GM21526 (cell line): ENCODE measurements around the gene IL12RB1.

Experiments
- ATAC-seq: cut with Tn5 transposase; IDR thresholded peaks from one replicate; pipeline ENCODE4 v1.9.1; 2021; ENCODE audit warnings: moderate library complexity; ENCODE audit not compliant: unreplicated experiment, low FRiP score

IL12RB1 gene

DNA sequence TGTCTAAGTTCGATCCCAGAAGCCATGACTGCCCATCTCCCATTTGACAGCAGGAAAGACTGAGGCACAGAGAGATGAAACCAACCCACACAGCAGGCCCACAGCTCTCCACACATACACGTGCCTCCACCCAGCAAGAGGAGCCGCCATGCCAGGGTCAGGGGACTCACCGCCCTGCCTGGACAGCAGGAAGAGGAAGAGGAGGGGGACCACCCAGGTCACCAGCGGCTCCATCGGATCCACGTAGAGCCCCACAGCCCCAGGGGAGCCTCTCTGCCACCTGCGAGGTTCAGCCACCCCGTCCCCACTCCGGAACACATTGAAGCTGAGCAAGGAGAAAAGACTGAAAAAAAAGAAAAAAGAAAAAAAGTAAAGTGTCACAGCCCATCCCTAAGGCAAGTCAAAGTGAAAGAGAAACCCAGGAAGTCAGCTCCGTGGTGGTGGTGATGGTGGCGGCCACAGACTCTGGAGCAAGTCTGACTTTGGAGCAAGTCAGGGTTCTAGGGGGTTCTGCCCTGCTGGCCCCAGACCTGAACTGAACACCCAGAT is at the start of gene IL12RB1:
Gene IL12RB1 (minus strand): TSS at position 345 of the 549 bp plus-strand sequence. CDS start 111 bp downstream, at position 234.
- no peak for ATAC-seq

DNA sequence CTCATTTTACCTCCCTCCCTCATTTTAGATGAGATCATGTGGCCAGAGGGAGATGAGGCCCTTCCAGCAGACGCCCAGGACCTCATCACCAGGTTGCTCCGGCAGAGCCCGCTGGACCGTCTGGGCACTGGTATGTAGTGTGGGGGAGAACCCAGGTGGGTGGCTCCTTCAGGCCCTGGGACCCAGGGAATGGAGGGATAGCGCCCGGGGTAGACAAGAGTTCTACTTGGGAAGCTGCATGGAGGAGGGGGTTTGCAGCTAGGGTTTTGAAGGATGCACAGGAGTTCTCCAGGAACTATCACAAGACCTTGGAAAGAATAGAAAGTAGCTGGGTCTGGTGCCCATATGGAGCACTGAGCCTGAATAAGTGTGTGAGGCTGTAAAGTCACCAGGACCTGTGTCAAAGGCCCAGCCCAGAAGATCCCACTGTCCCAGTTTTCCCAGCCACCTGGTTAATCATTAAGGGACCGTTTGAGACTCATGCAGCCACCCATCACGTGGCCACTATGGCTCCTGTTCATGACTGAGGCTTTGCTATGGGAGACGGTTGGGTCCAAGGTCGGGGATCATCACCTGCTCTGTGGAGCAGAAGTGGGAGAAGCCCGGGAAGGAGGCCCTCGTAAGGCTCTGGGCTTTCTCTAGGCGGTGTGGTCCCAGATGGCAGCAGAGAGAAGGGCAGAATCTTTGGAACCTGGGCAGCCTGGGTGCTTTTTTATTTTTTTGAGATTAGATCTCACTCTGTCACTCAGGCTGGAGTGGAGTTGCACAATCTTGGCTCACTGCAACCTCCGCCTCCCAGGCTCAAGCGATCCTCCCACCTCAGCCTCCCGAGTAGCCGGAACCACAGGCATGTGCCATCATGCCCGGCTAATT is 49.2 kb upstream of the IL12RB1 start:
- ATAC-seq, result no peak

DNA sequence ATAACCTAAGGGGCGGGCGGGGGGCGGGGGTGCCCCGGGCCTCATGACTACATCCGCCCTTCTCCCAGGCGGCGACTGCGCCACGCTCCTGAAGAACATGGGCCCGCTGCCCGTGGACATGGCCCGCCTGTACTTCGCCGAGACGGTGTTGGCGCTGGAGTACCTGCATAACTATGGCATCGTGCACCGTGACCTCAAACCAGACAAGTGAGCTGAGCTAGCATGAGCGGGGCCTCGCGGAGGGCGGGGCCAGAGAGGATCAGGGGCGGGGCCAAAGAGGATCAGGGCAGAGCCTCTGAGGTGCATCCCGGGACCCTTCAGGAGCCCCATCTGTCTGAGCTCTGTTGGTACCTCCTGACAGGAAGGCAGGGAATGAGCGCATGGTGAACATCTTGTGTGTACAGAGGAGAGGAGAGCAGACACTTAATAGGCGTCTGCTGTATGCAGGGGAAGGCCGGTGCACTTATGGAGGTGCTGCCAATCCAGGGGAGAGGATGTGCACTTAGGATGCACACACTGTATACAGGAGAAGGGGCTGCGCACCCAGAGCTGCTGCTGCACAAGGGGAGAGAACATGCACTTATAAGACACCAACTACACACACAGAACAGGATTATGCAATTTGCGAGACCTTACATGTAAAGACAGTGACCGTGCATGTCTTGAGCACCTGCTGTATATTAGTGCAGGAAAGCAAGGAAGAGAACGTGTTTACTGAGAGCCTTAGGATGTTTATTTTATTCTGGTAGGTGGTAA is 45.3 kb upstream of the IL12RB1 start:
- ATAC-seq, result no peak

DNA sequence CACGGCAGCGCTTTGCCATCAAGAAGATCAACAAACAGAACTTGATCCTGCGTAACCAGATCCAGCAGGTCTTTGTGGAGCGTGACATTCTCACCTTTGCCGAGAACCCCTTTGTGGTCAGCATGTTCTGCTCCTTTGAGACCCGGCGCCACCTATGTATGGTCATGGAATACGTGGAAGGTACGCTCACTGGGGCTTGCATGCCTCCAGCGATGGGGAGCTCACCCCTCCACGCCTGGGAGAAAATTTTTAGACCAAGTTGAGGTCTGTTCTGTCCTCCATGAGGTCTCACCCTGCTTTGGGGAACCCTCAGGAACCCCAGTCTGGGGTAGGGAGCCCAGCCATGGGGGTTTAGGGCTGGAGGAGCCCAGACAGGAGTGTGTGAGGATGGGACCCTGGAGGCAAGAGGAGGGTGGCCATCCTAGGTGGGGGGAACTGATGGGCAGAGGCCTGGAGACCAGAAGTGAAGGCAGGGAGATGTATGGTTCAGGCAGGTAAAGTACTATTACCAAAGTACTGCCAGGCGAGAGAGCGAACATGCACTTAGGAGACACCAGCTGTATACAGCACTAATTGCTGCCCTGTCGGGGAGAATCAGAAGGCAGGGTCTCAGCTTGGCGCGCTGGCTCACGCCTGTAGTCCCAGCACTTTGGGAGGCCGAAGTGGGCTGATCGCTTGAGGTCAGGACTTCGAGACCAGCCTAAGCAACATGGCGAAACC is 43.9 kb upstream of the IL12RB1 start:
- no peak for ATAC-seq

DNA sequence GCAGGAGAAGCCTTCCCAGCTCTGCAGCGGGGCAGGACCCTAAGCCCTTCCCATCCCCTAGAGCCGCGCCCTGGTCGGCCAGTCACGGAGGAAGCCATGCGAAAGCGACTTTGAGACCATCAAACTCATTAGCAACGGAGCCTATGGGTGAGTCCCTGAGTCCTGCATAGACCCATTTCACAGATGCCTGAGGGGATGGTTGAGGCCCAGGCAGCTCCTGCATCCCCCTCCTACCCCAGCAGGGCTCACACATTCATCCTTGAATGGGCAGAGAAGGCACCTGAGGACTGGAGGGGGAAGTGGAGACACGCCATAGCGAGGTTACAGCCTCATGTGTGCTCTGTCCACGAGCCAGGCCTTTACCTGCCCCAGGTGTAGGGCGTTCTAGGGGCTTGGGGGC is 42.1 kb upstream of the IL12RB1 start:
- ATAC-seq, result no peak

DNA sequence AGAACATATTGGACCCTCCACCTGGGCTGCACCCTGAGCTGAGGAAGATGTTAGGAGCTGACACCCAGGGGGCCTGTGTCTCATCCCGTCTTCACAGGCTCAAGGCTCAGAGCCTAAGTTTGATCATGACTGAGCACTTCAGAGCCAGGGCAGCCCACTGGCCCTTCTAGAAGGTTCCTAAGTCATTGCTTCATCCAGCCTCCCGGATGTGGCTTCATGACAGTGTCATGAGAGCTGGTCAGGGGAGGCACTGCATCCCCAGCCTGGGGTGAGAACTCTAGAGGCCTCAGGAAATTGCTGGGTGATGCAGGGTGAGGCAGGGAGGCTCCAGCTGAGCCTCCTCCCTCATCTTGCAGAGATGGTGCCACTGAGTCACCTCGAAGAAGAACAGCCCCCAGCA is 41.3 kb upstream of the IL12RB1 start:
- no peak for ATAC-seq

DNA sequence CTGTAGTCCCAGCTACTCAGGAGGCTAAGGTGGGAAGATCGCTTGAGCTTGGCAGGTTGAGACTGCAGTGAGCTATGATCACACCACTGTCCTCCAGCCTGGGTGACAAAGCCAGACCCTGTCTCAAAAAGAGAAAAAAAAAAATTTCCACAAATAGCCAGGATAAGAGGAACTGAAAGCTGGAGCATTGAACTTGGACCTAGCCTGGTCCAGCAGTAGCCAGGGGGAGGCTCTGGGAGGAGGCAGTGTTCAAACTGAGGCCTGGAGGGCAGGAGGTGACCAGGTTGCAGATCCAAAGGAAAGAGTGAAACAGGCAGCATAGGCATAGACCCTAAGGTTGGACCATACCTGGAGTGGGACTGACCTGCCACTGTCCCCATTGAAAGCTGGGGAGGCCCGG is 39.4 kb upstream of the IL12RB1 start:
- ATAC-seq, result no peak

DNA sequence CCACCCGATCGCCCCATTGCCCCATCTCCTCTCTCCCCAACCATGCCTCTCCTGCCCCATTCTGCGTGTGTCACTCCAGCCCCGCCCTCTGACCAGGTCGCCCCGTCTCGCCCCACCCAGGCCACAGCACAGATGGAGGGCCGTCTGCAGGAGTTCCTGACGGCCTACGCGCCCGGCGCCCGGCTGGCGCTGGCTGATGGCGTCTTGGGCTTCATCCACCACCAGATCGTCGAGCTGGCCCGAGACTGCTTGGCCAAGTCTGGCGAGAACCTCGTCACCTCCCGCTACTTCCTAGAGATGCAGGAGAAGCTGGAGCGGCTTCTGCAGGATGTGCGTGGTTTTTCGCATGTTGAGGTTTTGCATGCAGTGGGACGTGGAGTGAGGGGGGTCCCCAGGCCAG is 37.1 kb upstream of the IL12RB1 start:
- no peak for ATAC-seq

DNA sequence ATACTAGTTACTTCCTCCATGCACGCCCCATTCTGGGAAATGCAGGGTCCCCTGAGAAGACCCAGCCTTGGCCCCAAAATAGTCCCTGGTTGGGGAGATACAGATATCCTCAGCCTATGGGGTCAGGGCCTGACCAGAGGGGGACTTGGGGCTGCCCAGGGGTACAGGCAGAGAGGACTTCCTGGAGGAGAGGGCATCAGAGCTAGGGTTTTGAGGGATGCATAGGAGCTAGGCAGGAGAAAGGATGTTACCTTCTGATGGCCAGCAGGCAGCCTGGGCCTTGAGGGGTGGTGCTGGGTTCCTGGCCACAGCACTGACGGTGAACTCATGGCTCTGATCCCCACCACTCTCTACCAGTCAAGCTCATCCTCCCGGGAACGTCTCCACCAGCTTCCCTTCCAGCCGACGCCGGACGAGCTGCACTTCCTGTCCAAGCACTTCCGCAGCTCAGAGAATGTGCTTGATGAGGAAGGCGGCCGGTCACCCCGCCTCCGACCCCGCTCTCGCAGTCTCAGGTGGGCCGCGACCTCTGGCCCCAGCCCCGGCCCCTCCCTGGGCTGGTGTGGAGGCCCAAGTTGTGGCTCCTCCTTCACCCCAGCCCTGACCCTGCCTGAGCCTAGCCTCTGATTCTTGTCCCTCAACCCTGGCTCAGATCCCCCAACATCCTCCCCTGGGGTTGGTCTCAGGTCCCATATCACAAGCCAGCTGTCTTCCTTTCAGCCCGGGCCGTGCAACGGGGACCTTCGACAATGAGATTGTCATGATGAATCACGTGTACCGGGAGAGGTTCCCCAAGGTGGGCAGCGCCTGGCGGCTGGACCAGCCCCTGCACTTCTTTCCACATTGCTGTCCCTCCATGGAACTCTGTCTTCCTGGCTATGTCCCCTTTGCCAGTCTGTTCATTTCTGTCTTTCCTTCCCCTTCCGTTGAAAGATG is 36.4 kb upstream of the IL12RB1 start:
- no peak for ATAC-seq

DNA sequence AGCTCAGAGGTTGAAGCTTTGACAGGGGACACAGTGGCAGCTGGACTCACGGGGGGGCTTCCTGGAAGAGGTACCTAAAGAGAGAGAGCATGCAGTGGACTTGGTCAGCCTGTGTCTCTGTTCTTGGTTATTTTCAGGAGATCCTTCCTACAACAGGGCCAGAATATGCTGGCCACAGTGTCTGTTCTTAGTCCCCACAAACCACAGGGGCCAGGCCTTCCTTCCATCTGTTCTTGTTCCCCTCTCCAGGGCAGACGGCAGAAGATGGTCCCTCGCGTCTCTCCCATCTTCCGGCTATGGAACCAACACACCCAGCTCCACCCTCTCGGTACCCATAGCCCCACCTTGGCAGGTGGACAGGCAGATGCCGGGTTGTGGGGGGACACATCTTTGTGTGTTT is 35.7 kb upstream of the IL12RB1 start:
- no peak for ATAC-seq

DNA sequence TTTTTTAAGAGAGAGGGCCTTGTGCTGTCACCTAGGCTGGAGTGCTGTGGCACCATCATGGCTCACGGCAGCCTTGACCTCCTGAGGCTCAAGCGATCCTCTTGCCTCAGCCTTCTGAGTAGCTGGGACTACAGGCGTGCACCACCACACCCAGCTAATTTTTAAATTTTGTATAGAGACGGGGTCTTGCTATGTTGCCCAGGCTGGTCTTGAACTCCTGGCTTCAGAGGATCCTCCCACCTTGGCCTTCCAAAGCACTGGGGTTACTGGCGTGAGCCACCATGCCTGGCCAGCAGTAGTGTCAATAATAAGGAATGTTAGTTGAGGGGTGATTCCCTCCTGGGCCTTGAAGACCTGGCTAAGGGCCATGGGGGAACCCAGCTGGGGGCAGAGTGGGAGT is 34.4 kb upstream of the IL12RB1 start:
- ATAC-seq, result no peak

DNA sequence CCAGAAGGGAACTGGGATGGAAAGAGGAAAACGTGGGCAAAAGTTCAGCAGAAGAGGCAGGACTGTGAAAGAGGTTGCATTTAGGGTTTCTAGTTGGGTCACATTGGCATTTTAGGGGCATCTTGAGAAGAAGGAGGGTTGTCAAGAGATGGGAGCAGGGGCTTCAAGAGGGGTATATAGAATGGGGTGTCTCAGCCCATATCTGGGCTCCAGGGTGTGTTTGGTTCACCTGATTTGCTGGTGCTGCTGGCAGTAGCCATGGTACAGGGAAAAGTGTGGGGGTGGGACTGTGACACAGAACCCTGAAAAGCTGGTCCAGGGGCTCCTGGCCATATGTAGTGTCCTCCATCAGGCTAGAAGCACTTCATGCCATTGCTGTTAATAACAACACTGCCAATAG is 33.4 kb upstream of the IL12RB1 start:
- ATAC-seq, result no peak

DNA sequence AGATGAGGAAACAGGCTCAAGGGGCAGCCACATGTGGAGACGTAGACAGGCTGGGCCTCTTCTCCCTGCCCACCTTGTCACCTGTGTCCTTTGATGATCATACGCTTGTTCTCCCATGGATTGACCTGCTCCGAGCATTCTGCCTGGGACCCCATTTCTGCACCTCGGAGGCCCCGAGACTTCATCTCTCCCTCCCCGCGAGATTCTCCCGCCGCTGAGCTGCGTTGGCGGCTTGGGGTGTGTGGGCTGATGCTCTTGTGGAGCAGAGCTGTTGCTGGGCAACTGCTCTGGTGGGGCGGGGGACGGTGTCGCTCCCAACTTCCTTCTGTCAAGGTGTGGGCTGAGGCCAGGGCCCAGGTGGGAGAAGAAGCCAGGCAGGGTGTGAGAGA is 33.0 kb upstream of the IL12RB1 start:
- ATAC-seq, result no peak

DNA sequence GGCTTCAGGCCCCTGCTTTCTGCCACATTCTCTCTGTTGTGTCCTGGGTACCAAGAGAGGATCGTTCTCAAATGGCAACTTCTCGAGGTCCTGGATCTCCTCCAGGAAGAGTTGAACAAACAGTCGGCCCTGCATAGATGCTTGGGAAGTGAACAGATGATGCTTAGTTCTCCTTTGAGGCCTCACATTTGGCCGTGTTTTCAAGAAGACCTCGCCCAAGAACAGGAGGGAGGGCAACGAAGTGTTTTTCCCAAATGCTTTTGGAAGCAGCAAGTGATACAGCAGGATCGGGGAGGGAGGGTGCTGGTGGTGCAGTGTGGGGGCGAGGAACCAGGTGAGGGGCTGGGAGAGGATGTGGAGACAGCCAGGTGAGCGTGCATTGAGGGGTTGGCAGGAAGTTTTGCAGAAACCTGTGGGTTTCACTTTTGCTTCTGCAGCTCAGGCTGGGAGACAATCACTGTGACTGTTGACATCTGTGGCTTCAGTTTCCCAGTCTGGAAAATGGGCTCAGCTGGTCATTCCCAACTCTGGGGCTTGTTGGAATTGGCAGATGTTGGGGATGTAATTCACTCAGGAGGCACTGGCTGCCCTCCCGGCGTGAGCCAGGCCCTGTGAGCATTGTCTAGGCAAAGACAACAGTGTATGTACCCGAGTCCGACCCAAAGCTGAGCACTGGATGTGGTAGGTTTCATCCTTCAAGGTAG is 32.4 kb upstream of the IL12RB1 start:
- no peak for ATAC-seq

DNA sequence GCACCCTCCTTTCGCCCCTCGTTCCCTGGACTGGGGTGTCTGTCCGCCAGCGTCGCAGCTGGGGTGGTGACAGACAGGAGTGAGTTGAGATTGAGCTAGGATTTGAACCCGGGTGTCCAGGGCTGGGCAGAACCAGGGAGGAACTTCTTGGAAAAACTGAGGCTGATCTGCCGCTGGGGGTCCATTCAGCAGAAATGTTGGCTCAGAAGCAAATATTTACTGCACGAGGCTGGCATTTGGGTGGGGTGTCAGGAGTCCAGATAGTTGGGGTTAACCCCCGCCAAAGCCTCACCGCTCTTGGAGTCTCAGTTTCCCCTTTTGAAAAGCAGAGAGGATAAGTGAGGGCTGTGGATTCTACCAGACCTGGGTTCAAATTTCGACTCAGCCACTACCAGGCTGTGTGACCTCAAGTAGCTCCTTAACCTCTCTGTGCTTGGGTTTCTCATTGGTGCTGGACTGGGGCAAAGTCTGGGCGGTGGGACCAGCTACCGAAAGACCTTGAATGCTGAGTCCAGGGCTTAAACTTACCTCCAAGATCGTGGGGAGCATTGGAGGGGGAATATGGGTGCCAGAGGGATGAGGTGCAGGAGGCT is 31.8 kb upstream of the IL12RB1 start:
- ATAC-seq, result no peak

DNA sequence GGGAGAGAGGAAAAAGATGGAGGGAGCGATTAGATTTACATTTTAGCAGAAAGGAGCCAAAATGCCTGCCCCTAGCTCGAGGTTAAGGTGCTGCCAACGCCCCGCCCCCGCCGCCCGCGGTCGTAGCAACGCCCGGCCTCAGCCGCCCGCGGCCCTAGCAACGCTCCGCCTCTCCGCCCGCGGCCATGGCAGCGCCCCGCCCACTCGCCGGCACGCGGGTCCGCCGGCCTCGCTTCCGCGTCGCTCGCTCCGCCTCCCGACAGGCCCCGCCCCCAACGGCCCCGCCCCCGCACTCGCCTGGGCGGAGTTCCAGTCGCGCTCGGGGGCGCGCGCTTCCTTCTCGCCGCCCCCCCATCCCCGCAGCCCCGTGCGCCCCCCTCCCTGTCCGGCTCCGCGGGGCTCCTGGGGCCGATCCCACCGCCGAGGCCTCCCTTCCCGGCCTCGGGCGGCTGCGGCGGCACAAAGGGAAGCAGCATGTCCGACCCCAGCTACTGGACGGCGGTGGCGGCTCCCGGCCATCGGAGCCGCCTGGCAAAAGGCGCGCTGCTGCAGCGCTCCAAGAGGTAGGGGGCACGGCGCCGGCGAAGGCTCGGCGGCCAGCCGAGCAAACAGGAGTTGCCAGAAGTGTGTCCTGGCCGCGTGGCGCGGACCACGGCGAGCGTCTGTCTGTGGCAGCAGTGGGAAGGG is 31.1 kb upstream of the IL12RB1 start:
- ATAC-seq, result no peak

DNA sequence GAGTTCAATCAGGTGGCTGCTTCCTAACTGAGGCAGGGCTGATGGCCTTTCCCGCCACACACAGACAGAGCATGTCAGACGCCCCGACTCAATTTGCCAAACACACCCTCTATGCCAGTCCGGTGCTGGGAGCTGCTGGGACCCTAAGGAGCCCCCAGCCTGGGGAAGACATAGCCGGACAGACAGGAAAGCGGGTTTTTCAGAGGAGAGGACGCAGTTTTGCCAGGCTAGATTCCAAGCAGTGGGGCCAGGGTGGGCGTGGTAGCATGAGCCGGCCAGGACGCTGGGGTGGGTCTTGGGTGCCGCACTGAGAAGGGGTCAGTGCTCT is 30.6 kb upstream of the IL12RB1 start:
- ATAC-seq, result no peak

DNA sequence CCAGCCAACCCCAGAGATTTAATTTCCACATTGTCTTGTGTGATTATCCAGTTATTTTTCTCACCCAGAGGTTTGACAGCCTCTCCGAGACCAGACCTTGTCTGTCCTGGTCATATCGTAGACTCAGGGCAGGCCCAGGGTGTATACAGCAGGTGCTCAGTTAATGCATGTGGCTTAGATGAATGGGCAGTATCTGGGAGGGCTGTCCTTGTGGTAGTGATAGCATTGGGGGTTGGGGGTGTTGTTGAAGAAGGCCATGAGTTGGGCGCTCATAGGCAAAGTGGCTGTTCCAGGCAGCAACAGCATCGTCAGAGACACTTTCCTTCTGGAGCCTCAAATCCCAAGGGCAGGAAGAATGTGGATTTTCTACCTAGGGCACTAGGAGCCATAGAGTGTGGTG is 27.7 kb upstream of the IL12RB1 start:
- ATAC-seq, result no peak
